GM23248 (cell line): ENCODE data around the gene ENOX1. TPM values are rescaled to one million over a fixed set of nuclear protein-coding genes. Genes with fewer than 3 reads are reported as not detected.
A peak's percentile ranks its signal among the peaks of the same experiment; 100 is the strongest.

Source experiments
- DNase-seq: peaks from one replicate; pipeline ENCODE4 v3.0.0-alpha.2; 2015
- H2AFZ ChIP-seq: fragments of 200-600 bp; sonication (generic); 2 replicates; pipeline ENCODE4 v1.6.1; 2016; ENCODE audit warnings: antibody characterized with exemption
- H3F3A ChIP-seq: fragments of 200-600 bp; sonication (generic); 2 replicates; pipeline ENCODE4 v1.6.1; 2016; ENCODE audit warnings: mild to moderate bottlenecking, antibody characterized with exemption, mixed run types; ENCODE audit not compliant: insufficient read depth
- H3K27ac ChIP-seq: fragments of 200-600 bp; sonication (generic); 2 replicates; pipeline ENCODE4 v1.5.1; 2016; ENCODE audit warnings: mild to moderate bottlenecking
- H3K27me3 ChIP-seq: fragments of 200-600 bp; sonication (generic); replicated peaks from 2 replicates; pipeline ENCODE4 v1.6.1; 2016; ENCODE audit warnings: mild to moderate bottlenecking; ENCODE audit not compliant: insufficient read depth
- H3K36me3 ChIP-seq: fragments of 200-600 bp; sonication (generic); 2 replicates; pipeline ENCODE4 v1.6.1; 2016; ENCODE audit warnings: low read depth, mild to moderate bottlenecking
- H3K4me1 ChIP-seq: fragments of 200-600 bp; sonication (generic); 2 replicates; pipeline ENCODE4 v1.6.1; 2016; ENCODE audit warnings: mild to moderate bottlenecking; ENCODE audit not compliant: insufficient read depth
- H3K4me2 ChIP-seq: fragments of 200-600 bp; sonication (generic); one replicate; pipeline ENCODE4 v1.6.1; 2016; ENCODE audit warnings: mild to moderate bottlenecking; ENCODE audit not compliant: unreplicated experiment
- H3K4me3 ChIP-seq: fragments of 200-600 bp; sonication (generic); 2 replicates; pipeline ENCODE4 v1.5.1; 2016; ENCODE audit warnings: mild to moderate bottlenecking
- H3K79me2 ChIP-seq: fragments of 200-600 bp; sonication (generic); 2 replicates; pipeline ENCODE4 v1.6.1; 2016; ENCODE audit warnings: mild to moderate bottlenecking; ENCODE audit not compliant: insufficient read depth
- H3K9ac ChIP-seq: fragments of 200-600 bp; sonication (generic); 2 replicates; pipeline ENCODE4 v1.6.1; 2016; ENCODE audit warnings: mild to moderate bottlenecking
- H3K9me2 ChIP-seq: fragments of 200-600 bp; sonication (generic); 2 replicates; pipeline ENCODE4 v1.6.1; 2016; ENCODE audit warnings: mixed run types, mild to moderate bottlenecking, moderate library complexity; ENCODE audit not compliant: insufficient read depth
- H3K9me3 ChIP-seq: fragments of 200-600 bp; sonication (generic); one replicate; pipeline ENCODE4 v1.6.1; 2017; ENCODE audit warnings: low read depth
- H4K20me1 ChIP-seq: fragments of 200-600 bp; sonication (generic); 2 replicates; pipeline ENCODE4 v1.6.0; 2016; ENCODE audit not compliant: insufficient read depth
- EZH2 ChIP-seq: fragments of 200-600 bp; sonication (generic); IDR thresholded peaks from 2 replicates; pipeline ENCODE4 v1.6.1; 2018; ENCODE audit warnings: antibody characterized with exemption, mild to moderate bottlenecking; ENCODE audit not compliant: insufficient read depth, poor library complexity, severe bottlenecking
- EZH2phosphoT487 ChIP-seq: fragments of 200-600 bp; sonication (generic); IDR thresholded peaks from 2 replicates; pipeline ENCODE4 v1.6.1; 2018; ENCODE audit warnings: antibody characterized with exemption, moderate library complexity, mild to moderate bottlenecking, low read depth; ENCODE audit not compliant: insufficient read depth
- WGBS, 2 experiments: methylation state at CpG; one replicate each; pipeline ENCODE4 v1.1.6; 2015 to 2017; ENCODE audit warnings: low lambda C conversion rate in 2 of 2, low coverage in 1 of 2; ENCODE audit errors: missing lambda C conversion rate in 2 of 2; 5-methylcytosine and 5-hydroxymethylcytosine counted together
- in situ Hi-C: fragments of 300-500 bp; cut with MboI; formaldehyde crosslinking; loops from 2 replicates; pipeline ENCODE4 v1.15.0; 2020
- polyA plus RNA-seq: library from polyadenylated mRNA; unstranded; fragments of >200 nt; fragmentation: Nextera tagmentation; extraction: Ambion mirVana; gene quantifications from 2 replicates; pipeline ENCODE4 v1.2.1, GENCODE V29; 2016
- total RNA-seq: library from RNA; depleted of rRNA; stranded (reverse); fragments of >200 nt; shearing (Covaris generic); gene quantifications from 2 replicates; pipeline ENCODE4 v1.2.3, GENCODE V29; 2014

Gene ENOX1
- total and polyA plus RNA-seq, 2 experiments from 2014 or later: 1.8 to 3.2 TPM

DNA sequence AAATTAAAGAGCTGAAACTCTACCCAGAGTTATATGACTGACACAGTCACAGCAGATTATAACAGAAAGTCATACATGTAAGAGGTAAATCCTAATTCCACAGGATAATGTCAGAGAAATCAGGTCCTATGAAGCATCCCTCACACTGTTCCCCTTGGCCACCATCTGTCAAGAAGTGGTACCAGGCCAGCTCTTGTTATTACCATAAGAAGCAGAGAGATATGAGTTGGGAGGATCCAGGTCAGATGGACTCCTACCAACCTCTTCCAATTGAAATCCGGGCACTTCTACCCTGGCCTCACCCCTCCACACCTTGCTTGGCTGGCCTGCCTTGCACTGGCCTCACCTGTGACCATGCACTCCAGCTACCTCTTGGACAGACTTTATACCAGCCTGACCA is 410.2 kb downstream of the ENOX1 start:
- WGBS, 2 experiments: 89 to 94% methylated on average over 1 of the region's 1 CpG
- Histone ChIP-seq H3K9me2 (no peaks in the 10 kb centered on the region), H3K4me2 (no peak overlapping the region), H3K79me2 (no peaks in the 10 kb centered on the region), H2AFZ (no peak overlapping the region), H3K9ac (no peak overlapping the region), H3K36me3 (peaks cover 11% of the 10 kb centered on the region; the same call in 1 of the 2 replicates), H3K4me1 (peaks cover 32% of the 10 kb centered on the region), H3K4me3 (no peak overlapping the region), H4K20me1 (no peaks in the 10 kb centered on the region), H3F3A (peaks cover 21% of the 10 kb centered on the region), H3K27ac (no peak overlapping the region), H3K9me3 (no peaks in the 10 kb centered on the region), H3K27me3 (no peaks in the 10 kb centered on the region)
- no peak for DNase-seq
- in situ Hi-C loops: no loop called here
- TF ChIP-seq EZH2phosphoT487 (no peak), EZH2 (no peak)

- Histone ChIP-seq H3K4me2 (no peak overlapping the region), H3K4me1 (peaks cover 32% of the 10 kb centered on the region), H3K36me3 (peaks cover 11% of the 10 kb centered on the region; the same call in 1 of the 2 replicates), H4K20me1 (no peaks in the 10 kb centered on the region), H3K27me3 (no peaks in the 10 kb centered on the region), H3K9ac (no peak overlapping the region), H3K9me3 (no peaks in the 10 kb centered on the region), H3K4me3 (no peak overlapping the region), H3K27ac (no peak overlapping the region), H3F3A (peaks cover 21% of the 10 kb centered on the region), H3K79me2 (no peaks in the 10 kb centered on the region), H3K9me2 (no peaks in the 10 kb centered on the region), H2AFZ (no peak overlapping the region)
- 91 to 92% methylated on average over 2 of the region's 2 CpGs for WGBS, 2 experiments
- no peak for TF ChIP-seq EZH2phosphoT487
- TF ChIP-seq EZH2: no peak
- in situ Hi-C loops: no loop called here
- no peak for DNase-seq
These were observed 410.8 kb downstream of the ENOX1 start for GRCh38 chr13:43375797-43376465.

GRCh38 chr13:43374621-43375020 is 412.2 kb downstream of the ENOX1 start:
- H3K9me3 ChIP-seq: no peaks in the 10 kb centered on the region
- peak overlapping the region; percentile 44 for H3K4me2 ChIP-seq
- H3K4me3 ChIP-seq: 0 out of 2 replicates have a peak overlapping the region, but pooled peaks have one; percentile 29
- peaks cover 4% of the 10 kb centered on the region; the same call in 1 of the 2 replicates for H3K36me3 ChIP-seq
- H3K79me2 ChIP-seq: no peaks in the 10 kb centered on the region
- H3F3A ChIP-seq: peaks cover 21% of the 10 kb centered on the region
- no peak overlapping the region for H3K27ac ChIP-seq
- H2AFZ ChIP-seq: no peak overlapping the region
- DNase-seq: peak; percentile 75
- no peak overlapping the region for H3K9ac ChIP-seq
- TF ChIP-seq EZH2 (no peak), EZH2phosphoT487 (0 out of 2 replicates have a peak, but pooled peaks have one; percentile 68)
- in situ Hi-C loops: no loop called here
- H3K27me3 ChIP-seq: no peaks in the 10 kb centered on the region
- H3K4me1 ChIP-seq: peaks cover 32% of the 10 kb centered on the region
- H4K20me1 ChIP-seq: no peaks in the 10 kb centered on the region
- 76 to 80% methylated on average over 1 of the region's 1 CpG for WGBS, 2 experiments
- H3K9me2 ChIP-seq: no peaks in the 10 kb centered on the region

GRCh38 chr13:43373400-43373799 is 413.4 kb downstream of the ENOX1 start:
- no peak overlapping the region for H3K4me2 ChIP-seq
- H3K9me2 ChIP-seq: no peaks in the 10 kb centered on the region
- H3K4me1 ChIP-seq: peaks cover 34% of the 10 kb centered on the region
- in situ Hi-C loops: no loop called here
- WGBS, 2 experiments: 92 to 94% methylated on average over 4 of the region's 4 CpGs
- TF ChIP-seq EZH2: no peak
- H3K27me3 ChIP-seq: no peaks in the 10 kb centered on the region
- no peak overlapping the region for H2AFZ ChIP-seq
- no peak overlapping the region for H3K4me3 ChIP-seq
- no peak overlapping the region for H3K27ac ChIP-seq
- H4K20me1 ChIP-seq: no peaks in the 10 kb centered on the region
- no peaks in the 10 kb centered on the region for H3K36me3 ChIP-seq
- no peaks in the 10 kb centered on the region for H3K9me3 ChIP-seq
- H3K9ac ChIP-seq: no peak overlapping the region
- no peak for DNase-seq
- H3K79me2 ChIP-seq: no peaks in the 10 kb centered on the region
- peaks cover 19% of the 10 kb centered on the region for H3F3A ChIP-seq
